ENCODE data around the gene ZNF750.

DNA sequence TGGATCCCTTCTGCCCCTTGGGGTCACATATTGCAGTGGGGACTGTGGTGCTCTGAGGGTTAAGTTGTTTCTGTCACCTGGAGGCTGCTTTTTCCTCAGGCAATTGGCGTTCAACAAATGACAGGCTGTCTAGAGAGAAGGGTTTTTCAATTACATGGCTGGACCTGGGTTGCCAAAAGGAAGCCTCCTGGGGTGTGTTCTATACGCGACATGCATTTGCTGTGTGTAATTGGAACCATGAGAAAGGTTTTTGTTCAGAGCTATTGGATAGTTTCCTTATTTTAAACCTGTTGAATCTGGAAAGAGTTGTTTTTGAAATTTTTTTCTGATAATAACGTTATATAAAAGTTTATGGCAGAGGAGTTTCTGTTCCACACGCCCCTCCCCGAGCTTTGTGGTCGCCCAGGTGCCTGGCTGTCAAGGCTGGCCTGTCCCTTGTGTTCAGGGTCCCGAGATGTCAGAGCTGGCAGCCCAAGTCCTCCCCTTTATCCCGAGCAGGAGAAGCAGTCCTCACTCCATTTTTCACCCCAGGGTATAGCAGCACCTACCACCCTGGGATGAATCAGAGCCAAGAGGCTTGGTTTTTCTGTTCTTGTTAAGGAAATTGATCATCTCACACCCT lies 26.1 kb upstream of the ZNF750 start:
- TF ChIP-seq SIN3A (IDR thresholded peaks at IDR 0.05; ENCODE audit: borderline replicate concordance, insufficient read depth, low read length) (no peak), POLR2AphosphoS5 (IDR thresholded peaks at IDR 0.05; ENCODE audit: low read depth, low read length) (no peak)
